Adipose tissue (tissue), 3 donors: Measurements from ENCODE around the gene CDC123. TPM values are rescaled to one million over a fixed set of nuclear protein-coding genes. Genes with fewer than 3 reads are reported as not detected.
"Not testable (repeated sequence)": the region's sequence is repeated elsewhere in the genome, so short reads cannot be mapped to it uniquely, and the experiment has no call there.

Experiments used
- H3K27ac ChIP-seq: one replicate; pipeline ENCODE4 v1.5.1; 2013; ENCODE audit warnings: low read depth, low read length
- WGBS, 3 donors: extraction: QIAGEN DNeasy Blood & Tissue Kit; methylation state at CpG; one replicate each; pipeline ENCODE4 v1.1.7; 2013; 5-methylcytosine and 5-hydroxymethylcytosine counted together
- polyA plus RNA-seq, 3 donors: library from polyadenylated mRNA; stranded (reverse); fragments of 200-250 nt; gene quantifications; one replicate each; pipeline ENCODE4 v1.2.3, GENCODE V29; 2013
- donor health status: healthy with polysubstance abuse.
- donor health status: Bipolar disorder and iron deficiency.
- donor health status: healthy.

CDC123 gene
- polyA plus RNA-seq, 3 donors, result 23.9 to 54.3 (median 47.6) TPM

DNA sequence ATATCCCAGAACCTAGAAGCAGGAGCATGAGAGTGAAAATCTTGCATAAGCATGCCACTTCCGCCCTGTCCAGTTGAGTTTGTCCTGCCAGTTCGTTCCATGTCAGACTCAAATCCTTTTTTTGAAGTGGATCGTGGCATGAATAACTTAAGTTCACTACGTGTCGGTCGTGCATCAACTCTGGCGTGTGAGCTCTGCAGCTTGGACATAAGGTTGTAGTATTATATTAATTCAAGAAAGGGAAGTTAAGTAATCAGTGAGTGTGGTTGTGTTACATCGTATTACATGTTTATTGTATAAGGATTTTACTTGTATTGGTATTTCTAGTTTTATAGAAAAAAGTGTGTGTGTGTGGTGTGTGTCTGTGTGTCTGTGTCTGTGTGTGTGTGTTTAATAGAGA is 23.0 kb downstream of the CDC123 start:
- WGBS, 3 donors, result 61 to 89% (median 69%) methylated on average over 8 of the region's 8 CpGs
- H3K27ac ChIP-seq, result no peak overlapping the region

DNA sequence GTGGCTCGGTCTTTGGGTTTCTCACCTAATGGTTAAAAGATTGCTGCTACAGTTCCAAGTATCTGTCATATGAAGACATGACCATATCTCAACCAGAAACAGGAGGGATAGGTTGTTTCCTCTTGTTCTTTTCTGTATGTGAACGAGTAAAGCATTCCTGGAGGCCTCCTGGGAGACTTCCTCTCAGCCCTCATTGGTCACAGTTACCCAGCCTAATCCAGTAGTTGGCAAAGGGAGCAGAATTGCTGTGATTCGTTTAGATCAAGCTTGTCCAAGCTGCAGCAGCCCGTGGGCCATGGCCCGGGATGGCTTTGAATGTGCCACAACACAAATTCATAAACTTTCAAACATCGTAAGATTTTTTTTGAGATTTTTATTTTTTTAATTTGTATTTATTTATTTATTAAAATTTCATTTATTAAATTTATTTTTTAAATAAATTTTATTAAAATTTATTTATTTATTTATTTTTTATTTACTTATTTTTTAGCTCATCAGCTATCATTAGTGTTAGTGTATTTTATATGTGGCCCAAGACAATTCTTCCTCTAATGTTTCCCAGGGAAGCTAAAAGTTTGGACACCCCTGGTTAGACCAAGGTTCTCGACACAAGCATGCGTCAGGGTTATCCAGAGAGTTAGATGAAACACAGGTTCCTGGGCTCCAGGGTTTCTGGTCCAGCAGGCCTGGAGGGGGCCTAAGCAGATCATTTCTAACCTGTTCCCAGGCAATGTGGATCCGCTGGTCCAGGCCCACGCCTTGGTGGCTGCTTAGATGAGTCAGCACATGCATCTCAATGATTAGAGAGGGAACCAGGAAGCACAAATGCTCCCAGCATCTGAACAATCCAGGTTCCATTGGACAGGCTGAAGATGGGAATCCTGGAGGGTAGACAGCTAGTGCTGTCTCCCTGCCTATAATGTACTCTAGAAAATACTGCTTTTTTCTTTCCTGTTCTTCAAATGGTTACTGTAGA is 25.6 kb downstream of the CDC123 start:
- 82 to 95% (median 84%) methylated on average over 10 of the region's 10 CpGs for WGBS, 3 donors
- no peak overlapping the region for H3K27ac ChIP-seq

DNA sequence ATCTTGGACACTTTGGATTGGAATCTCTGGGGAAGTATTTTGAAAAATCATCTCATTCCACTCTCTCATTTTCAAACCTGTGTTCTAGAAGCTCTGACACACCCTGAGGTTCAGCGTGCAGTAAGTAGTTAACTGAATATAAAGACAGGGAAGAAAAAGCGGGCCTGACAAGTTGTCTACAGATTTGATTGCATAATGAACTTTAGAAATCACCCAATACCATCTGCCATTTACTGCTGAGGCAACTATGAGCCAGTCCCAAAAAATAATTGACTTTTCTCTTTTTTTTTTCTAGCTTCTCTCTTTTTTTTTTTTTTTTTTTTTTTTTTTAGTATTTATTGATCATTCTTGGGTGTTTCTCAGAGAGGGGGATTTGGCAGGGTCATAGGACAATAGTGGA is 29.5 kb downstream of the CDC123 start:
- H3K27ac ChIP-seq, result no peak overlapping the region
- WGBS, 3 donors, result 59 to 95% (median 68%) methylated on average over 2 of the region's 2 CpGs

DNA sequence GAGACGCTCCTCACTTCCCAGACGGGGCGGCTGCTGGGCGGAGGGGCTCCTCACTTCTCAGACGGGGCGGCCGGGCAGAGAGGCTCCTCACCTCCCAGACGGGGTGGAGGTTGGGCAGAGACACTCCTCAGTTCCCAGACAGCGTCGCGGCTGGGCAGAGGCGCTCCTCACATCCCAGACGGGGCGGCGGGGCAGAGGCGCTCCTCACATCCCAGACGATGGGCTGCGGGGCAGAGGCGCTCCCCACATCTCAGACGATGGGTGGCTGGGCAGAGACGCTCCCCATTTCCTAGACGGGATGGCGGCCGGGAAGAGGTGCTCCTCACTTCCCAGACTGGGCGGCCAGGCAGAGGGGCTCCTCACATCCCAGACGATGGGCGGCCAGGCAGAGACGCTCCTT is 30.4 kb downstream of the CDC123 start:
- WGBS, 3 donors, result 94 to 97% (median 94%) methylated on average over 18 to 28 of the region's 28 CpGs

DNA sequence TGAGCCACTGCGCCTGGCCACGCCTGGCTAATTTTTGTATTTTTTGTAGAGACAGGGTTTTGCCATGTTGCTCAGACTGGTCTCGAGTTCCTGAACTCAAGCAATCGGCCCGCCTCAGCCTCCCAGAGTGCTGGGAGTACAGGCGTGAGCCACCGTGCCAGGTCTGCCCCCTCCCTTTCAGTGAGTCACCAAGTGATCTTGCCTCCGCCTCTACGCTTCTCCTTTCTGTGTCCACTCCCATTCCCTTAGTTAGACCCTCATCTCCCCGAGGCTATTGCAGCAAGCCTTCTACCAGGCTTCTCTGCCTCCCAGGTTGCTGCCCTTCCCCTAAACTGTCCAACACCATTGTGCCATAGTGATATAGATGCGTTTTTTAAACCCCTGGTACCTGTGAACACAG is 32.9 kb downstream of the CDC123 start:
- WGBS, 3 donors, result 95 to 98% (median 95%) methylated on average over 11 of the region's 11 CpGs
- no peak overlapping the region for H3K27ac ChIP-seq

More for the DNA sequence above, 30.4 kb downstream of the CDC123 start:
- not testable (repeated sequence) for H3K27ac ChIP-seq

DNA sequence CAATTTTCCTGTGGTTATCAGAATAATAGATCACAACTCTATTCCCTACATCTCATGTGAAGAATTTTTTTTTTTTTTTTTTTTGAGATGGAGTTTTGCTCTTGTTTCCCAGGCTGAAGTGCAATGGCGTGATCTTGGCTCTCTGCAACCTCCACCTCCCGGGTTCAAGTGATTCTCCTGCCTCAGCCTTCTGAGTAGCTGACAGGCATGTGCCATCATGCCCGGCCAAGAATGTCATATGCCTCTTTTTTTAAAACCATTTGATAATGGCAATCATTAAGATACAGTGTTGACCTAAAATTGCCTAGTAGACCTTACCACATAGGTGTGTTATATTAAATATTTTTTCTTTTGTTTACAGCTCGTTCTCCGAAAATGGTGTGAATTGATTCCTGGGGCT is 38.7 kb downstream of the CDC123 start:
- not testable (repeated sequence) for H3K27ac ChIP-seq
- WGBS, 3 donors, result 95 to 99% (median 96%) methylated on average over 5 of the region's 5 CpGs

DNA sequence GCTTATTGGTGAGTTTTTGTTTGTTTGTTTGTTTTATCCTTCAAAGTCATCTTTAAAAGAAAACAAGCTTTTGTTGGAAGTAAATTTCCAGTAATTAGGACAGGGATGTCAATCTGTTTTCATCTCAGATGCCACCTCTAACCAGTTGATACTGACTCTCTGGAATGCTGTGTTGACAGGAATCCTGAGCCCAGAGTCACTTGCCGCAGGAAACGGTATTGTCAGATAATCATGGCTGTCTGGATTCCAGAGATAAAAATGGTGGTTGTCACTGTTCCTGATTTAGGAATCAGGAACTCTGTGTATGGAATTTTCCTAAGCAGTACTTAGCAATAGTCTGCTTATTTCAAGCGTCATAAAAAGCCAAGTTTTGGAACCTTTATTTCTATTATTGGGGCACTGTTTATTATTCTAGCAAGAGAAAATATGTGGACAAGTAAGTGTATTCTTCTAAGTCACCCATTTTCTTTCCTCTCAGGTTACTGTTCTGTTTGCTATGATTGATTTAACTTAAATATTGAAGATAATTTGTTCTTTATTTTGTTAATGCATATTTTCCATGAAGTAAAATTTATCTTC is 39.2 kb downstream of the CDC123 start:
- no peak overlapping the region for H3K27ac ChIP-seq

DNA sequence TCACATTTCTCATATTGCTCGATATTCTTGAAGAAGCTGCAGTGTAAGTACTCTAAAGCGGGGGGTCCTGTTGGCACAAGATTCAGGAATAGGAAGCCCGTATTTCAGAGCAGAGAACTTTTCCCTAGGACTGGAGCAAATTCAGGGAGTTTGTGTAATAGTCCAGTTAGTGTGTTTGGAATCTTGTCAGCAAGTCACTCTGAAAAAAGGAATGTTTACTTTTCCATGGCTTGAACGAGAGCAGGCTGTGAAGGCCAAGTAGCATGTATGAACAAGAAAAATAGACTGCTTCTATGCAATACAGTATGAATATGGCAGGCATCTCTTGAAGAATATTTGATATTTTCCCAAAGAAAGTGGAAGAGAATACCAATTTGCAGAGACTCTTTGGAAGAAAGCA is 39.8 kb downstream of the CDC123 start:
- 31 to 83% (median 72%) methylated on average over 4 of the region's 4 CpGs for WGBS, 3 donors
- H3K27ac ChIP-seq, result no peak overlapping the region

More for the DNA sequence above, 39.2 kb downstream of the CDC123 start:
- 46 to 91% (median 87%) methylated on average over 3 of the region's 3 CpGs for WGBS, 3 donors

DNA sequence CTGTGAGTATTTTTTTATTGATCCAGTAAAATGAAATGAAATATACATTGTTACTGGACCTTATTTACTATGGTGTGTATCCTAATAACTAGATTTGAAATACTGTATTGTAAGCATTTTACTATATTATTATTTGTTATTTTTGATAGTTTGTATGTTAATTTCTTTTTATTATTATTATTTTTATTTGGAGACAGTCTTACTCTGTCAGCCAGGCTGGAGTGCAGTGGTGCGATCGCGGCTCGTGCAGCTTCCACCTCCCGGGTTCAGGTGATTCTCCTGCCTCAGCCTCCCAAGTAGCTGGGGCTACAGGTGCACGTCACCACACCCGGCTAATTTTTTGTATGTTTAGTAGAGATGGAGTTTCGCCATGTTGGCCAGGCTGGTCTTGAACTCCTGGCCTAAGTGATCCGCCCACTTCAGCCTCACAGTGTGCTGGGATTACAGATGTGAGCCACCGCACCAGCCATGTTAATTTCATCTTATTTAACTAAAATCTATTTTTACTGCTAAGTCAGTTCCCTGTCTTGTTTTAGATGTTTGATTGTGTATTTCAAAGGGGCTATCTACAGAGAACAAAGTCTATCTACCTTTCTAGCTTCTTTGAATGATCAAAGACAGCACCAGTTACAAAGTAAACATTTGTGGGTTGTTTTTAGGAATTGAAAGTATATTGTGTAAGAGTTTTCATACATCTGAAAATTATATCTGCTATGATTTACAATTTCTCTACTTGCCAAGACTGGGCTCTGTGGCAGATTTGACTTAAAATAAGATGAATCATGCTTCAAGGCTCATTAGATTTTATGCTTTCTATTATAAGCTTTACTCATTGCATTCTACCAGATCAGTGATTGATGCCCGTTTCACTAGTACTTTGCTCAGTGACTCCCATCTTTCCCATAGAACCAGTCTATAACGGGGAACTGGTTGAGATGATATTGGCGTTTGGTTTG is 41.6 kb downstream of the CDC123 start:
- H3K27ac ChIP-seq, result no peak overlapping the region
- WGBS, 3 donors, result 96 to 97% (median 96%) methylated on average over 13 of the region's 13 CpGs

DNA sequence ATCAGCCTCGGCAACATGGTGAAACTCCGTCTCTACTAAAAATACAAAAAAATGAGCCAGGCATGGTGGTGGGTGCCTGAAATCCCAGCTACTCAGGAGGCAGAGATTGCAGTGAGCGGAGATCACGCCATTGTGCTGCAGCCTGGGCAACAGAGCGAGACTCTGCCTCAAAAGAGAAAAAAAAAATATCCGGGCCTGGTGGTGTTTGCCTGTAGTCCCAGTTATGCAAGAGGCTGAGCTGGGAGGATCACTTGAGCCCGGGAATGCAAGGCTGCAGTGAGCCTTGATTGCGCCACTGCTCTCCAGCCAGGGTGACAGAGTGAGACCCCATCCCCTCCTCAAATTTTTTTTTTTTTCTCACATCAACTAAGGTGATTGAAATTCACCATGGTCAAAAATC is 42.8 kb downstream of the CDC123 start:
- H3K27ac ChIP-seq, result no peak overlapping the region
- WGBS, 3 donors, result 85 to 92% (median 87%) methylated on average over 8 of the region's 8 CpGs

DNA sequence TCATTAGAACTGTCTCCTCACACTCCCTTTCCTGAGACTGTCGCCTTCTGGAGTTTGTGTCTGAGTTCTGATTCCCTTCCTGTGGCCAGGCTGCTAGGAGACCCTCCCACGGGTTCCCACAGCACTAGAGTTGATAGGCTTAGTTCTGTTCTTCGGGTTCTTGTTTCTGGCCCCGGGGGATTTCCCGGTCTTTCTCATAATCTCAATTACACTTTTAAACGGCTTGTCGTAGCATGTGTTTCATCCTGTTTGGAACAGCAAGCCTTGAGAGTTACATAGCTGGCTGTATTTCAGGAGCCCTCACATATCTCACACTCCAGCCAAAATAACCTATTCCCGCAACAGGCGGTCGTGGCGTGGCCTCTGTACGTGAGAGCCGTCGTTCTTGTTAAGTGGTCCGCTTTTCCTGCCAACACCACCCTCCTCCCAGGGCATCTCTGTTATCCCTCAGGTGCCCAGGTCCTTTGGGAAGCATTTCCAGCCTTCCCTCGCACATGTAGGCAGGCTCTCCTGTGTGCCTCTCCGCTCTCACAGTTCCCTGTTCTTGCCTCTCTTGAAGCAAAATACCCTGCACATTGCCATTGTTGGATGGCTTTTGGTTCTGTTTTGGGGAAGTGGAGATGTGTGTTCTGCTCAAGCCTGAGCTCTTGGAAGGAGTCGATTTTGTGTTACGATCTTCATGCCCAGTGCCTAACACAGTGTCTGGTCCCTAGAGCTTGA is 46.0 kb downstream of the CDC123 start:
- H3K27ac ChIP-seq, result no peak overlapping the region
- 52 to 83% (median 67%) methylated on average over 19 of the region's 19 CpGs for WGBS, 3 donors

DNA sequence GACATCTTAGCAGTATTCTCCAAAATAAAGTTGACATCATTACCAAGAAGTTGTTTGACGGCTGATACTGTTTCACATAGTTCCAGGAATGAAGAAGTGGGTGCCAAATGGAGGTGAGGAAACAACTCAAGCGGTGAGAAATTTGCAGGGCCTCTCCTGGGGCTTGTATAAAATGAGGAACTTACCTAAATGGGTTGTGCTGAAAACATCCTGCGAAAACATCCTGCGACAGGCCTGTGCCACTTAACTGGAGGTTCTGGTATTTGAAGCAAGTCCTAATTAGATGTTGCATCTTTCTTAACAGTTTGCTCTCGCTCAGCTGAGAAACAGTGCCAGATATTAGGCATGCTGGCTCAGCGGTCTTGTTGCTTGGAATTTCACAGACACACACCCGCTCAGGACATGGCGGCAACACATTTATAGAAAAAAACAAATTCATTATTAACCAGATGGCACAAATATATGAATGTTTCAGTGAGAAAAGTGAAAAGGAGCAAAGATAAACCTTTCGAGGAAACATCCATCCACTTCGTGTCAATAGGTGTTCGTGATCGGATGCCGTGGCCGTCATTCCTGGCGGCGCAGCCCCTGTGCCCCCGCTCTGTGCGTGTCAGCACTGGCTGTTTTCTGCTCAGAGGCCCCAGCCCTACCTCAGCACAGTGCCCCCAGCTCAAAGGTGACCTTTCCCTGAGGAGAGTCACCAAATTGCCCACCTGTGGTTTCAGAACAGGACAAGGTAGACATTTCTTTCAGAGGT is 48.1 kb downstream of the CDC123 start:
- H3K27ac ChIP-seq, result no peak overlapping the region
- 72 to 91% (median 84%) methylated on average over 18 of the region's 18 CpGs for WGBS, 3 donors

DNA sequence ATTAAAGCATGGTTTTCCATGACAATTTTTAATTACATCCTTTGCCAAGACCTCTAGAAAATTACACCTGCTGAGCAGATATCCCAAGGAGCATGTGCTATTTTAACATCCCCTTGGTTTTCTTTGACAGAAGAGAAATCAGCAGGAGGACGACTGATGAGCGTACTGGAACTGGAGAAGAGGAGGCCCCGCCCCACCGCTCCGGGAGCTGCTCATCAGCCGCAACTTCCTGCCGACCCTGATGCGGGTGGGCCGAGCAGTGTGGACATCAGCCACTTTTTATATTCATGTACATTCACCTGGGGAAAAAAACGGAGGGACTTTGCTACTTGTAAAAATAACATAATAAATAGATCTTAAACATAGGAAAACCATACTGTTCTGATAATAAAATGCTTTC is 54.2 kb downstream of the CDC123 start:
- H3K27ac ChIP-seq, result no peak overlapping the region
- WGBS, 3 donors, result 81 to 85% (median 83%) methylated on average over 10 of the region's 10 CpGs

DNA sequence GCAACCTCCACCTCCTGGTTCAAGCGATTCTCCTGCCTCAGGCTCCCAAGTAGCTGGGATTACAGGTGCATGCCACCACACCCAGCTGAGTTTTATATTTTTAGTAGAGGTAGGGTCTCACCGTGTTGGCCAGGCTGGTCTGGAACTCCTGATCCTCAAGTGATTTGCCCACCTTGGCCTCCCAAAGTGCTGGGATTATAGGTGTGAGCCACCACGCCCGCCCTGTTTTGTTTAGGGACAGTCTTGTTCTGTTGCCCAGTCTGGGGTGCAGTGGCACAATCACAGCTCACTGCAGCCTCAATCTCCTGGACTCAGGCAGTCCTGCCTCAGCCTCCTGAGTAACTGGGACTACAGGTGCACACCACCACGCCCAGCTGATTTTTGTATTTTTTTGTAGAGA is 54.7 kb downstream of the CDC123 start:
- not testable (repeated sequence) for H3K27ac ChIP-seq
- 84 to 98% (median 96%) methylated on average over 5 of the region's 5 CpGs for WGBS, 3 donors

DNA sequence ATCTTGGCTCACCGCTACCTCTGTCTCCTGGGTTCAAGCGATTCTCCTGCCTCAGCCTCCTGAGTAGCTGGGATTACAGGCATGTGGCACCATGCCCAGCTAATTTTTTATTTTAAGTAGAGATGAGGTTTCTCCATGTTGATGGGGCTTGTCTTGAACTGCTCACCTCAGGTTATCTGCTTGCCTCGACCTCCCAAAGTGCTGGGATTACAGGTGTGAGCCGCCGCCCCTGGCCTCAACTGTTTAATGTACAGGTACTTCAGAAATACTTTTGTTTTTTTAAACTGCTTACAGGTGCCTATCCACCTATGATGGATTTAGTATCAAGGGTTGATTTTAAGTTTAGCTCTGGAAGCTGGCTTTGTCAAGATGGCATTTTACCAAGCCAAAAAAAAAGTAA is 55.6 kb downstream of the CDC123 start:
- WGBS, 3 donors, result 95 to 97% (median 95%) methylated on average over 5 of the region's 5 CpGs
- no peak overlapping the region for H3K27ac ChIP-seq

DNA sequence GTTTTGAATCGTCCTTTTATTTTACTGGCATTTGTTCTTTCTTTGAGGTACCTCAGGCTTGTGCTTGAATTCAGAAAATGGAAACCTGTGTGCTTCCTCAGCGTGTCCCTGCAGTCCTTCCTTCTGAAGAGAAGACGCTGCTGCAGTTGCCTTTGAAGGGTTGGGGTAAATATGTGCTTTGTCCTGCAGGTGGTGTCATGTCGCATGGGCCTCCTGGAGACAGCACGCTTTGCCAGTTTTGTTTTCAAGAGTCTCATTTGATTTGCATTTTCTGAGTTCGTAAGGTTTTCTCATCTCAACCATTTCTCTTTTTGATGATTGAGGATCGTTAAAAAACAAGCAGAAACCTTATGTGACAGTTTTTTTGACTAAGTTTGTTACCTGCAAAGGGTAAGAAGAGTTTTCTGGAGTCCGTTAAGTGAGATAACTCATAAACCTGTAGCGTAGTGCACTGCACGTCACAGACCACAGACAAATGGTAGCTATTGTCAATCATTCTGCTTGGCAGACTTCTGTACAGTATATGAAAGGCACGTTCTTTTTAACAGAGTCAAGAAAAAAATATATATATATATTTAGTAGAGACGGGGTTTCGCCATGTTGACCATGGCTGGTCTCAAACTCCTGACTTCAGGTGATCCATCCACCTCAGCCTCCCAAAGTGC is 57.0 kb downstream of the CDC123 start:
- WGBS, 3 donors, result 93 to 96% (median 93%) methylated on average over 13 of the region's 13 CpGs
- no peak overlapping the region for H3K27ac ChIP-seq

DNA sequence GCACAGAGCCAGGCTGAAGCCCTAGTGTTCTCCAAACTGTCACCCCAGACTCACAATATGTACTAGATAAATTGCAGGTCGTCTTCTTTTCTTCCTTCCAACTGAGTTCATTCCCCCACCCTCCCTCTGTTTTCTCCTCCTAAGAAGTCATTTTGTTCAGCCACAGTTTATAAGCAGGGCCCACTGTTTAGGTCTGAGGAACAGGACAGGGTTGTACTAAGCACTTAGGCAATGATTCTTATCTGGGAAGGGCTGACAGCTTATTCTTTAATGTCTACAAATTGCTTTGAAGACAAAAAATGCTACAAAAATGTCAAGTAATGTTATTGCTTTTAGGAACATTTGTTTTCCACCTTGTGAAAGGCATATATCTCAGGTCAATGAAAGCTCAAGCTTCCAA is 59.1 kb downstream of the CDC123 start:
- WGBS, 3 donors, result 61 to 94% (median 65%) methylated on average over 1 of the region's 1 CpG
- H3K27ac ChIP-seq, result no peak overlapping the region
